Naive thymus-derived CD4-positive, alpha-beta T cell (primary cell): ENCODE results near the gene RNF222. TPM values are rescaled to one million over a fixed set of nuclear protein-coding genes. Genes with fewer than 3 reads are reported as not detected.

Source experiments
- ATAC-seq: fragments of 150-1000 bp; cut with Tn5 transposase; 2 replicates; pipeline ENCODE4 v1.10.0; 2021; ENCODE audit warnings: mild to moderate bottlenecking, moderate library complexity
- CTCF ChIA-PET: fragments of 350-600 bp; sonication (Branson Sonifier 250); formaldehyde crosslinking; loops from one replicate; lab custom pipeline; 2021; ENCODE audit warnings: antibody characterized with exemption; lab: Charles Lee
- POLR2A ChIA-PET: fragments of 350-600 bp; sonication (Branson Sonifier 250); formaldehyde crosslinking; loops from one replicate; lab custom pipeline; 2021; ENCODE audit warnings: antibody characterized with exemption, inconsistent platforms; lab: Charles Lee
- DNase-seq, 9 donors: peaks; one replicate each; pipeline versions ENCODE4 v3.0.0 to v3.0.0-alpha.2; 2020 to 2022; ENCODE audit warnings: mixed read lengths in 1 of 9
- H3K27ac ChIP-seq: one replicate; pipeline ENCODE4 v1.7.0; 2013; ENCODE audit warnings: mild to moderate bottlenecking, low read depth, low read length, moderate library complexity
- H3K27me3 ChIP-seq, 2 donors: one replicate each; pipeline ENCODE4 v1.7.0; 2013; ENCODE audit warnings: low read length in 2 of 2, mild to moderate bottlenecking in 2 of 2, moderate library complexity in 2 of 2; ENCODE audit not compliant: control insufficient read depth in 2 of 2, insufficient read depth in 2 of 2
- H3K36me3 ChIP-seq, 3 experiments: 1 replicate in 2 of 3; 2 replicates in 1 of 3; pipeline ENCODE4 v1.7.0; 2013; ENCODE audit warnings: low read length in 3 of 3, mild to moderate bottlenecking in 3 of 3, moderate library complexity in 1 of 3; ENCODE audit not compliant: insufficient read depth in 3 of 3, control insufficient read depth in 2 of 3
- H3K4me1 ChIP-seq, 2 donors: one replicate each; pipeline ENCODE4 v1.7.0; 2013; ENCODE audit warnings: low read length in 2 of 2, mild to moderate bottlenecking in 2 of 2, moderate library complexity in 1 of 2; ENCODE audit not compliant: control insufficient read depth in 2 of 2, insufficient read depth in 2 of 2
- H3K4me3 ChIP-seq: 2 replicates; pipeline ENCODE4 v1.7.0; 2013; ENCODE audit warnings: mild to moderate bottlenecking, low read length
- H3K9me3 ChIP-seq, 3 experiments: 1 replicate in 2 of 3; 2 replicates in 1 of 3; pipeline ENCODE4 v1.7.0; 2013; ENCODE audit warnings: low read length in 3 of 3; ENCODE audit not compliant: control insufficient read depth in 2 of 3
- H3K27ac Mint-ChIP-seq, 9 donors: one replicate each; pipeline ENCODE4 v1.8.0; 2020 to 2022; ENCODE audit warnings: mixed read lengths in 9 of 9, mild to moderate bottlenecking in 8 of 9, moderate library complexity in 5 of 9, inconsistent platforms in 2 of 9
- H3K27me3 Mint-ChIP-seq, 5 donors: one replicate each; pipeline ENCODE4 v1.8.0; 2021 to 2022; ENCODE audit warnings: mixed read lengths in 5 of 5, mild to moderate bottlenecking in 1 of 5
- H3K36me3 Mint-ChIP-seq, 5 donors: one replicate each; pipeline ENCODE4 v1.8.0; 2020 to 2022; ENCODE audit warnings: mixed read lengths in 5 of 5, mild to moderate bottlenecking in 3 of 5, inconsistent platforms in 1 of 5
- H3K4me1 Mint-ChIP-seq, 7 donors: one replicate each; pipeline ENCODE4 v1.8.0; 2020 to 2022; ENCODE audit warnings: mixed read lengths in 7 of 7, mild to moderate bottlenecking in 3 of 7, inconsistent platforms in 1 of 7
- H3K4me3 Mint-ChIP-seq, 10 donors: one replicate each; pipeline ENCODE4 v1.8.0; 2020 to 2022; ENCODE audit warnings: mild to moderate bottlenecking in 10 of 10, mixed read lengths in 10 of 10, moderate library complexity in 6 of 10, inconsistent platforms in 2 of 10
- H3K9me3 Mint-ChIP-seq, 11 donors: one replicate each; pipeline ENCODE4 v1.8.0; 2020 to 2022; ENCODE audit warnings: mixed read lengths in 11 of 11, mild to moderate bottlenecking in 4 of 11, inconsistent platforms in 1 of 11, moderate library complexity in 1 of 11
- intact Hi-C, 2 donors: fragments of 100-400 bp; cut with micrococcal nuclease; formaldehyde crosslinking; loops; one replicate each; pipeline ENCODE4 v1.15.1; 2023
- polyA plus RNA-seq, 2 donors: library from polyadenylated mRNA; unstranded; fragments of 300-500 nt; fragmentation: Illumina TruSeq; gene quantifications; one replicate each; pipeline ENCODE4 v1.2.3, GENCODE V29; 2021
- total RNA-seq, 6 experiments: library from RNA in 5 of 6; stranded (reverse) in 5 of 6; gene quantifications; 1 replicate in 5 of 6; 2 replicates in 1 of 6; pipeline ENCODE4 v1.2.3 and lab custom pipeline; 2021 to 2026

Gene RNF222
- total and polyA plus RNA-seq, 7 experiments from 2014 or later = 0.13 to 1.7 (median 0.26) TPM; not detected in 1

- H3K4me3 ChIP-seq = no peak overlapping the region
- intact Hi-C loops = loop anchor here in 1 of 2 donors (10.0 kb wide), 2 partner anchors 206 to 496 kb away; partner anchors contain the start of genes CNTROB and TRAPPC1
- no peaks in the 10 kb centered on the region for H3K27me3 ChIP-seq
- H3K27me3 Mint-ChIP-seq = peaks cover 0 to 6% (median 0%) of the 10 kb centered on the region in 5 donors
- no peak for DNase-seq
- peaks cover 0 to 7% (median 3%) of the 10 kb centered on the region in 7 donors for H3K4me1 Mint-ChIP-seq
- H3K4me1 ChIP-seq = no peaks in the 10 kb centered on the region
- no peak overlapping the region for H3K27ac Mint-ChIP-seq
- H3K27ac ChIP-seq = no peak overlapping the region
- no peaks in the 10 kb centered on the region for H3K9me3 ChIP-seq
- no peak overlapping the region for H3K4me3 Mint-ChIP-seq
- H3K36me3 Mint-ChIP-seq = no peaks in the 10 kb centered on the region
- CTCF ChIA-PET = no interaction called here
- no peak for ATAC-seq
- no peaks in the 10 kb centered on the region for H3K9me3 Mint-ChIP-seq
- POLR2A ChIA-PET = interaction anchor here (0.6 kb wide), 1 partner anchor 17 kb away, joined by 3 read pairs; no protein-coding TSS in a partner anchor
- peaks cover 0 to 1% (median 0%) of the 10 kb centered on the region in 3 experiments for H3K36me3 ChIP-seq
These were observed 33.3 kb upstream of the RNF222 start for GRCh38 chr17:8430966-8431365.

GRCh38 chr17:8426802-8427201 is 29.2 kb upstream of the RNF222 start:
- no peaks in the 10 kb centered on the region for H3K4me1 Mint-ChIP-seq

GRCh38 chr17:8426094-8426720 is 28.6 kb upstream of the RNF222 start:
- Mint-ChIP-seq H3K4me1 (no peaks in the 10 kb centered on the region), H3K27ac (no peak overlapping the region), H3K9me3 (no peaks in the 10 kb centered on the region), H3K36me3 (no peaks in the 10 kb centered on the region), H3K4me3 (no peak overlapping the region), H3K27me3 (peaks cover 0 to 34% (median 17%) of the 10 kb centered on the region in 5 donors)
- Histone ChIP-seq H3K27me3 (no peaks in the 10 kb centered on the region), H3K36me3 (no peaks in the 10 kb centered on the region), H3K9me3 (no peaks in the 10 kb centered on the region), H3K27ac (no peak overlapping the region), H3K4me1 (no peaks in the 10 kb centered on the region), H3K4me3 (no peak overlapping the region)
- DNase-seq = no peak
- ChIA-PET POLR2A (no interaction called here), CTCF (no interaction called here)
- ATAC-seq = no peak
- intact Hi-C loops = no loop called here

More at GRCh38 chr17:8426802-8427201, 29.2 kb upstream of the RNF222 start:
- Mint-ChIP-seq H3K4me3 (no peak overlapping the region), H3K27me3 (peaks cover 0 to 29% (median 14%) of the 10 kb centered on the region in 5 donors), H3K36me3 (no peaks in the 10 kb centered on the region), H3K27ac (no peak overlapping the region), H3K9me3 (no peaks in the 10 kb centered on the region)
- H3K27me3 ChIP-seq = no peaks in the 10 kb centered on the region
- DNase-seq (no peak), ATAC-seq (no peak)
- H3K4me1 ChIP-seq = no peaks in the 10 kb centered on the region
- no peaks in the 10 kb centered on the region for H3K36me3 ChIP-seq
- no peaks in the 10 kb centered on the region for H3K9me3 ChIP-seq
- intact Hi-C loops = no loop called here
- ChIA-PET POLR2A (no interaction called here), CTCF (no interaction called here)
- no peak overlapping the region for H3K27ac ChIP-seq
- no peak overlapping the region for H3K4me3 ChIP-seq

GRCh38 chr17:8421571-8421970 is 23.9 kb upstream of the RNF222 start:
- Histone ChIP-seq H3K27ac (no peak overlapping the region), H3K4me1 (no peaks in the 10 kb centered on the region), H3K9me3 (no peaks in the 10 kb centered on the region), H3K4me3 (no peak overlapping the region), H3K36me3 (no peaks in the 10 kb centered on the region), H3K27me3 (no peaks in the 10 kb centered on the region)
- CTCF ChIA-PET = no interaction called here
- peaks cover 0 to 4% (median 0%) of the 10 kb centered on the region in 7 donors for H3K4me1 Mint-ChIP-seq
- H3K27ac Mint-ChIP-seq = no peak overlapping the region
- H3K27me3 Mint-ChIP-seq = peaks cover 11 to 60% (median 44%) of the 10 kb centered on the region in 5 donors
- DNase-seq (no peak), ATAC-seq (no peak)
- POLR2A ChIA-PET = interaction anchor here (0.5 kb wide), 1 partner anchor 20 kb away, joined by 4 read pairs; no protein-coding TSS in a partner anchor
- intact Hi-C loops = no loop called here
- no peaks in the 10 kb centered on the region for H3K9me3 Mint-ChIP-seq
- no peak overlapping the region for H3K4me3 Mint-ChIP-seq
- H3K36me3 Mint-ChIP-seq = no peaks in the 10 kb centered on the region

GRCh38 chr17:8420041-8420934 is 22.7 kb upstream of the RNF222 start:
- intact Hi-C loops = no loop called here
- peak; percentile 77 for ATAC-seq
- POLR2A ChIA-PET = interaction anchor here (0.7 kb wide), 1 partner anchor 395 kb away, joined by 4 read pairs; no protein-coding TSS in a partner anchor

GRCh38 chr17:8419305-8419704 is 21.7 kb upstream of the RNF222 start:
- Mint-ChIP-seq H3K27me3 (peaks cover 15 to 66% (median 40%) of the 10 kb centered on the region in 5 donors), H3K4me3 (no peak overlapping the region), H3K27ac (no peak overlapping the region), H3K4me1 (peaks cover 0 to 4% (median 0%) of the 10 kb centered on the region in 7 donors), H3K36me3 (no peaks in the 10 kb centered on the region), H3K9me3 (peaks cover 0 to 3% (median 0%) of the 10 kb centered on the region in 11 donors)
- DNase-seq = no peak
- no peak overlapping the region for H3K4me3 ChIP-seq
- H3K9me3 ChIP-seq = no peaks in the 10 kb centered on the region
- ATAC-seq = no peak
- H3K27ac ChIP-seq = no peak overlapping the region
- intact Hi-C loops = no loop called here
- H3K27me3 ChIP-seq = no peaks in the 10 kb centered on the region
- H3K4me1 ChIP-seq = no peaks in the 10 kb centered on the region
- no peaks in the 10 kb centered on the region for H3K36me3 ChIP-seq
- CTCF ChIA-PET = no interaction called here
- POLR2A ChIA-PET = no interaction called here

More at GRCh38 chr17:8420041-8420934, 22.7 kb upstream of the RNF222 start:
- Histone ChIP-seq H3K9me3 (no peaks in the 10 kb centered on the region), H3K27ac (no peak overlapping the region), H3K36me3 (no peaks in the 10 kb centered on the region), H3K27me3 (no peaks in the 10 kb centered on the region), H3K4me3 (no peak overlapping the region), H3K4me1 (no peaks in the 10 kb centered on the region)
- Mint-ChIP-seq H3K27me3 (peaks cover 15 to 66% (median 45%) of the 10 kb centered on the region in 5 donors), H3K4me3 (no peak overlapping the region), H3K9me3 (no peaks in the 10 kb centered on the region), H3K36me3 (no peaks in the 10 kb centered on the region), H3K4me1 (peaks cover 0 to 4% (median 0%) of the 10 kb centered on the region in 7 donors), H3K27ac (no peak overlapping the region)
- no peak for DNase-seq
- CTCF ChIA-PET = interaction anchor here (0.6 kb wide), 1 partner anchor 11 kb away, joined by 3 read pairs; no protein-coding TSS in a partner anchor
